ENCODE results near the gene PTPRB. TPM values are rescaled to one million over a fixed set of nuclear protein-coding genes. Genes with fewer than 3 reads are reported as not detected.

The PTPRB gene
- total RNA-seq, 2 donors from 2014 or later = 22.0 to 26.1 TPM

GRCh38 chr12:70643939-70644338 lies 6.7 kb upstream of the PTPRB start:
- DNase-seq (ENCODE audit: low spot score) = no peak
- TF ChIP-seq CTCF (IDR thresholded peaks at IDR 0.05) = no peak
- H3K27me3 ChIP-seq = no peaks in the 10 kb centered on the region
- H3K27ac ChIP-seq = no peak overlapping the region
- H3K9me3 ChIP-seq = no peaks in the 10 kb centered on the region
- peaks cover 0 to 37% of the 10 kb centered on the region in 2 donors for H3K4me1 ChIP-seq
- no peaks in the 10 kb centered on the region for H3K36me3 ChIP-seq
- no peak overlapping the region for H3K4me3 ChIP-seq

- Histone ChIP-seq H3K36me3 (no peaks in the 10 kb centered on the region), H3K9me3 (no peaks in the 10 kb centered on the region), H3K4me3 (no peak overlapping the region), H3K27ac (no peak overlapping the region), H3K27me3 (no peaks in the 10 kb centered on the region), H3K4me1 (peaks cover 0 to 18% of the 10 kb centered on the region in 2 donors)
- DNase-seq (ENCODE audit: low spot score) = no peak
- no peak for TF ChIP-seq CTCF (IDR thresholded peaks at IDR 0.05)
Measured at GRCh38 chr12:70641691-70642090, 4.5 kb upstream of the PTPRB start.

GRCh38 chr12:70640901-70641300 lies 3.7 kb upstream of the PTPRB start:
- no peaks in the 10 kb centered on the region for H3K9me3 ChIP-seq
- TF ChIP-seq CTCF (IDR thresholded peaks at IDR 0.05) = no peak
- H3K4me1 ChIP-seq = peaks cover 0 to 10% of the 10 kb centered on the region in 2 donors
- H3K27ac ChIP-seq = no peak overlapping the region
- no peaks in the 10 kb centered on the region for H3K36me3 ChIP-seq
- no peak overlapping the region for H3K4me3 ChIP-seq
- DNase-seq (ENCODE audit: low spot score) = no peak
- H3K27me3 ChIP-seq = no peaks in the 10 kb centered on the region

- H3K27me3 ChIP-seq = no peaks in the 10 kb centered on the region
- DNase-seq (ENCODE audit: low spot score) = no peak
Measured at GRCh38 chr12:70639535-70639934, 2.3 kb upstream of the PTPRB start.

GRCh38 chr12:70638639-70639360 lies 1.6 kb upstream of the PTPRB start:
- no peak for TF ChIP-seq CTCF (IDR thresholded peaks at IDR 0.05)
- Histone ChIP-seq H3K4me1 (no peaks in the 10 kb centered on the region), H3K27ac (no peak overlapping the region), H3K27me3 (no peaks in the 10 kb centered on the region), H3K9me3 (no peaks in the 10 kb centered on the region), H3K4me3 (no peak overlapping the region), H3K36me3 (no peaks in the 10 kb centered on the region)
- DNase-seq (ENCODE audit: low spot score) = no peak

More at GRCh38 chr12:70639535-70639934, 2.3 kb upstream of the PTPRB start:
- no peak for TF ChIP-seq CTCF (IDR thresholded peaks at IDR 0.05)
- Histone ChIP-seq H3K4me1 (no peaks in the 10 kb centered on the region), H3K4me3 (no peak overlapping the region), H3K9me3 (no peaks in the 10 kb centered on the region), H3K36me3 (no peaks in the 10 kb centered on the region), H3K27ac (no peak overlapping the region)

GRCh38 chr12:70635755-70636154 lies 1.5 kb downstream of the PTPRB start:
- no peaks in the 10 kb centered on the region for H3K27me3 ChIP-seq
- H3K4me1 ChIP-seq = no peaks in the 10 kb centered on the region
- TF ChIP-seq CTCF (IDR thresholded peaks at IDR 0.05) = no peak
- no peak for DNase-seq (ENCODE audit: low spot score)
- no peaks in the 10 kb centered on the region for H3K36me3 ChIP-seq
- H3K9me3 ChIP-seq = no peaks in the 10 kb centered on the region
- H3K27ac ChIP-seq = peak overlapping the region in 1 of 2 donors; percentile 19
- H3K4me3 ChIP-seq = peak overlapping the region; percentile 4 to 32
